ENCODE data around the gene MT3.
"Not testable (repeated sequence)": the region's sequence is repeated elsewhere in the genome, so short reads cannot be mapped to it uniquely, and the experiment has no call there.

The MT3 gene

GRCh38 chr16:56610017-56610608 lies 20.8 kb downstream of the MT3 start:
- no peak for DNase-seq (ENCODE audit: low spot score)

GRCh38 chr16:56610609-56611111 lies 21.3 kb downstream of the MT3 start:
- no peak for DNase-seq (ENCODE audit: low spot score)

- DNase-seq (ENCODE audit: low spot score) = no peak
Observed at GRCh38 chr16:56611281-56611833, 22.0 kb downstream of the MT3 start.

GRCh38 chr16:56613706-56614105 lies 24.4 kb downstream of the MT3 start:
- no peak for DNase-seq (ENCODE audit: low spot score)

GRCh38 chr16:56614549-56614991 lies 25.2 kb downstream of the MT3 start:
- DNase-seq (ENCODE audit: low spot score) = no peak

DNA sequence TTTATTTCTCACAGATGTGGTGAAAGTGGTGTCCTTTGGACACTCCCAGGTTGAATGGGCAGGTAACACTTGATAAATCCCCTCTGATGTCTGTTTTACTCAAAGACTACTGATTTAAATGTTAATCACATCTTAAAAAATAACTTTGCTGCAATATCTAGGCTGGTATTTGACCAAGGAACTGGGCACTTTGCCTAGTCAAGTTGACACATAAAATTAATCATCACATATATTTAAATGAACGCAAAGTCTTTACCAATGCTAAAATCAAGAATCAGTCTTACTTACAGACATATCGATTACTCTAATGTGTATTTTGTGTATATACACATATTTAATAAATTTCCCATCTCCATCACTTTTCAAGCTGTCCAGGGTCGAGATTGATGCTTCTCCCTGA lies 26.0 kb downstream of the MT3 start:
- no peak for DNase-seq (ENCODE audit: low spot score)

- no peak for DNase-seq (ENCODE audit: low spot score)
Observed at GRCh38 chr16:56616608-56617211, 27.4 kb downstream of the MT3 start.

DNA sequence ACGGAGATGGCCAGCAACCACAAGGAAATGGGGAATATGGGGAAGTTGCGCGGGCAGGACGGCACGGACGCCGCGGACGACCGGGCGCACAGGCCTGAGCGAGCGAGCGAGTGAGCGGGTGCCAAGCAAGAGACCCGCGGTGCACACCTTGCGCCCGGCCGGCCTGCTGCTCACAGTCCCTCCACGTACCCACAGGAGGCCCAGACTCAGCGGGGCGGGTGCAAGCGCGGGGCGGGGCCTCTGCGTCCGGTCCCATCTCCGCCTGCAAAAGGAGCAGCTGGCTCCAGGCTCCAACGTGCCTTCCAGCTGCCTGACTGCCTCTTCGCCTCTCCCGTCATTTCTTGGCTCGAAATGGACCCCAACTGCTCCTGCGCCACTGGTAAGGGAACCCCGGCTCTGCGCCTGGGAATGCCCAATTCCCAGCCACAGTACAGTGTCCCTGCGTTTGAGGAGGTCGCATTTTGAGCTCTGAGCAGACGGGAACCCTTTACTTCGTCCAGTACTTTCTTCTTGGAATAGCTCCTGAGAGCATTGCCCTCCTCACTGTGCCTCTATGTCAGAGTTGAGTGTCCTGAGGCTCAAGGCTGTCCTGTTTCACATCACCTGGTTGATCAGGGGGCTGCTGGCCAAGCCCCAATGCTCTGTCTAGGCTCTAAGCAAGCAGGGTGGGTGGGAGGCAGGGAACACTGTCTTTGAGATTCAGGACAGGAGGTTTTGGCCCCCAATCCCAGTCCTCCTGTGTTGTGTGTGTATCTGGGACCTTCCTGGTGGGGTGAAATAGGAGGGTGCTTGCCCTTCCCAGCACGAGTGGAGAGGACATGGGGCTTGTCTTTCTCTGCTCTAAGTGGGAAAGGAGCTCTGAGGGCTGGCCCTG lies 28.1 kb downstream of the MT3 start:
- DNase-seq (ENCODE audit: low spot score) = no peak

GRCh38 chr16:56618138-56618537 lies 28.8 kb downstream of the MT3 start:
- no peak for DNase-seq (ENCODE audit: low spot score)

DNA sequence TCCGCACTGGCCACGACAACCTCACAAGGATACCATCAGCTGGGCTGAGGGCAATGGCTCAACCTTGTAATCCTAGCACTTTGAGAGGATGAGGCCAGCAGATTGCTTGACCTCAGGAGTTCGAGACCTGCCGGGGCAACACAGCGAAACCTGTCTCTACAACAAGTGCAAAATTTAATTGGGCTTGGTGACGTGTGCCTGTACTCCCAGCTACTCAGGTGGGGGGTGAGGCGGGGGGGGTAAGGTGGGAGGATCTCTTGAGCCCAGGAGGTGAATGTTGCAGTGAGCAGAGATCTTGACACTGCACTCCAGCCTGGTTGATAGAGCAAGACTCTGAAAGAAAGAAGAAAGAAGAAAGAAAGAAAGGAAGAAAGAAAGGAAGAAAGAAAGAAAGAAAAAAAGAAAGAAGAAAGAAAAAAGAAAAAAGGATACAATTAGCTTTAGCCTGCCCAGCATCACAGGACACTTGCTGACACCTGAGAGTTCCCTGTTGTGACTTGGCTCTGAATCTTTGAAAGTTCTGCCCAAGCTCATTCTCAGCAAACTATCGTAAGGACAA lies 31.1 kb downstream of the MT3 start:
- DNase-seq (ENCODE audit: low spot score) = no peak

DNA sequence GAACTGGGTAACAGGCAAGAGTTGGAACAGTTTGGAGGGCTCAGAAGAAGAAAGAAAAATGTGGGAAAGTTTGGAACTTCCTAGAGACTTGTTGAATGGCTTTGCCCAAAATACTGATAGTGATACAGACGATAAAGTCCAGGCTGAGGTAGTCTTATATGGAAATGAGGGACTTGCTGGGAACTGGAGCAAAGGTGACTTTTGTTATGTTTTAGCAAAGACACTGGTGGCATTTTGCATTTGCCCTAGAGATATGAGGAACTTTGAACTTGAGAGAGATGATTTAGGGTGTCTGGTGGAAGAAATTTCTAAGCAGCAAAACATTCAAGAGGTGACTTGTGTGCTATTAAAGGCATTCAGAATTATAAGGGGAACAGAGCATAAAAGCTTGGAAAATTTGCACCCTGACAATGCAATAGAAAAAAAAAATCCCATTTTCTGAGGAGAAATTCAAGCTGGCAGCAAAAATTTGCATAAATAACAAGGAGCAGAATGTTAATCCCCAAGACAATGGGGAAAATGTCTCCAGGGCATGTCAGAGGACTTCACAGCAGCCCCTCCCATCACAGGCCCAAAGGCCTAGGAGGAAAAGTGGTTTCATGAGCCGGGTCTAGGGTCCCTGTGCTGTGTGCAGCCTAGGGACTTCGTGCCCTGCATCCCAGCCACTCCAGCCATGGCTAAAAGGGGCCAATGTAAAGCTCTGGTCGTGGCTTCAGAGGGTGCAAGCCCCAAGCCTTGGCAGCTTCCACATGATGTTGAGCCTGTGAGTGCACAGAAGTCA lies 32.5 kb downstream of the MT3 start:
- not testable (repeated sequence) for DNase-seq (ENCODE audit: low spot score)

- DNase-seq (ENCODE audit: low spot score) = not testable (repeated sequence)
Observed at GRCh38 chr16:56623184-56623583, 33.9 kb downstream of the MT3 start.

DNA sequence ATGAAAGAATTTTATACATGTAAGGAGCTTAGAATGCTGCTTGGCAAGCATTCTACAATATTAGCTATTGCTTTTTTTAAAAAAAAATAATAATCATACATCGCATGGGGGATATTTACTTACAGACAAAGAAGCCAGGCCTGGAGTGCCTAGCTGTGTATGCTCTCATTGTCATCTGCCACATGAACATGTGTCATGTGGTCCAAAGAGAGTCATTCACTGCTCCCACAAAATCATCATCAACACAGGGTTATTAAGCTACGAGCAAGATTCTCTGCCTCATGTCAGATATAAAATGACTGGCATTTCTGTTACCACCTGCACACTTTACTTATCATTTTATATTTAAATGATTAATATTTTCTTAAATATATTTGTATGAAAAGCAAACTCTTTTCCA lies 34.3 kb downstream of the MT3 start:
- DNase-seq (ENCODE audit: low spot score) = no peak

DNA sequence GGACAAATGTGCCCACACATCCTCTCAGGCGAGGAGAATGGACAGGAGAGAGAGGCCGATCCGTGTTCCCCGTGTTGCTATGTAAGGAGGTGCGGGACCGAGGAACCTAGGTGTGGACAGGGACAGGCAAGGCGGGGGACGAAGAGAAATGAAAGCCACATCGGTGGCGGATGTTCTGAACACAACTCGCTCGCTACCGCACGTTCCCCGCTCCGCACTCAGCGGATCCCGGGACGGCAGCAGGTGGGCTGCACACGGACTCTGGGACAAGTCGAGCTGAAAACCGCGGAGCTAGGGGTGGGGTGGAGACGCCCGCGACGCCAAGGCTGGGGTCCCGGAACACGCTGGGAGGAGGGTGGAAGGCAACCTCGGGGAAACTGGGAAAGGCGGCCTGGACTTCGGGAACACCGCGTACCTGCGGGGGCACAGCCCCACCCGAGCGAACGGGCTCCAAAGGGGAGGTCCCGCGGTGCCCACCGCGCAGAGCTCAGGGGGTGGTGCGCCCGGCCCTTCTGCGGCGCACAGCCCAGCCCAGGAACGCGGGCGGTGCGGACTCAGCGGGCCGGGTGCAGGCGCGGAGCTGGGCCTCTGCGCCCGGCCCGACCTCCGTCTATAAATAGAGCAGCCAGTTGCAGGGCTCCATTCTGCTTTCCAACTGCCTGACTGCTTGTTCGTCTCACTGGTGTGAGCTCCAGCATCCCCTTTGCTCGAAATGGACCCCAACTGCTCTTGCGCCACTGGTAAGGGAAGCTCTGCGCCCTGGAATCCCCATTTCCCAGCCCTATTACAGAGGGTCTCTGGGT lies 36.0 kb downstream of the MT3 start, which contains the start of gene MT1E:
Gene MT1E (plus strand): TSS at position 642 of the 803 bp plus-strand sequence. CDS start 71 bp downstream, at position 713.
- DNase-seq (ENCODE audit: low spot score) = peak; percentile 59

DNA sequence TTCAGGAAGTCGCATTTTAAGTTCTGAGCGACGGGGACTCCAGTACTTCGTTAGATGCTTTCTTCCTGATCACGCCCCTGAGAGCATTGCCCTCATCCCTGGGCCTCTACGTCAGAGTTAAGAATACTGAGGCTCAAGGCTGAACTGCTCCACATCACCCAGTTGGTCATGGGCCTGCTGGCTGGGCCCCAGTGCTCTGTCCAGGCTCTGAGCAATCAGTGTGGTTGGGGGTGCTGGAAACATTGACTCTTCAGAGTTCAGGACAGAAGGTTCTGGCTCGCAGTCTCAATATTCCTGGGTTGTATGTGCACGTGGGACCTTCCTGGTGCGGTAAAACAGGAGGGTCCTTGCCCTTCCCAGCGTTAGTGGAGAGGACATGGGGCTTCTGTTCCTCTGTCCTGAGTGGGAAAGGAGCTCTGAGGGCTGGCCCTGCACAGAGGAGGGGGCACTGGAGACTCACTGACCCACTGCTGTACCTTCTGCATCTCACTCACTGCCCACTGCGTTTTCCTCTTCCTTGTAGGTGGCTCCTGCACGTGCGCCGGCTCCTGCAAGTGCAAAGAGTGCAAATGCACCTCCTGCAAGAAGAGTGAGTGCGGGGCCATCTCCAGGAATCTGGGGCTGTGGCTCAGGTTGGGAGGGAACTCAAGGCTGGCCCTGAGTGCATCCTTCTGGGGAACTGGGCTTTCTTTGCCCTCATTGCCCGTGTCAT lies 36.8 kb downstream of the MT3 start:
- no peak for DNase-seq (ENCODE audit: low spot score)

DNA sequence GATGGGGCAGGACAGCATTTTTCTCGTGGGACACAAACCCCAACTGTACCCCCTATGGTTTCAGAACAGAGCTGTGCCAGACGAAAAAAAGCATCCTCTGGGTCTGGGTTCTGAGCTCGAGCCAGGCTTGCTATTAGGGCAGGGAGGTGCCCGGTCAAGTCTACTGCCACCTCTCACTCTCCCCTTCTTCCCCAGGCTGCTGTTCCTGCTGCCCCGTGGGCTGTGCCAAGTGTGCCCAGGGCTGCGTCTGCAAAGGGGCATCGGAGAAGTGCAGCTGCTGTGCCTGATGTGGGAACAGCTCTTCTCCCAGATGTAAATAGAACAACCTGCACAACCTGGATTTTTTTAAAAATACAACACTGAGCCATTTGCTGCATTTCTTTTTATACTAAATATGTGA lies 37.4 kb downstream of the MT3 start:
- no peak for DNase-seq (ENCODE audit: low spot score)

DNA sequence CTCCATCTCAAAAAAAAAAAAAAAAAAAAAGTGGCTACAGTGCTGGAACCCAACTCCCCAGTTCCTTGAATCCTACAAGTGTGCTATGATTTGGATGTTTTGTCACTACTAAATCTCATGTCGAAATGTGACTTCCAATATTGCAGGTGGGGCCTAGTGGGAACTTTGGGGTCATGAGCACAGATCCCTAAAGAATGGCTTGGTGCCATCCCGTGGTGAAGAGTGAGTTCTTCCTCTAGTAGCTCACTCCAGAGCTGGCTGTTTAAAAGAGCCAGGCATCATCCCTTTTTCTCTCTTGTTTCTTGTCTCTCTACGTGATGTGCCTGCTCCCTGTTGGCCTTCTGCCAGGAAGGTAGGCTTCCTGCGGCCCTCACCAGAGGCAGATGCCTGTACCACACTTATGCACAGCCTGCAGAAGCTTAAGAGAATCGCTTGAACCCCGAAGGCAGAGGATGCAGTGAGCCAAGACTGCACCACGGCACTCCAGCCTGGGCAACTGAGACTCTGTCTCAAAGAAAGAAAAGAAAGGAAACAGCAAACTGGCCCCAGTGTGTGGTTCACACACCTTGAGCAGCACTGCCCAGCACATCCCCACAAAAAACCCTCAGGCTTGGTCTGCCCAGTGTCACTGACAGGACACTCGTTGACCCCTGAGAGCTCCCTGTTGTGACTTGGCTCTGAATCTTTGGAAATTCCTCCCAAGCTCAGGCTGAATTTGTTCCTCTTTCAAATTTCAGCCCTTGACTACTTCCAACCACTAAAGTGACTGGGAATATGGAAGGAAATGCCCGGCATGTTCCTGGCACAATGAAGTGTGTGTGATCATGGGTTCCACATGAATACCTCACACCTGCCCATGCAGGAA lies 39.4 kb downstream of the MT3 start:
- DNase-seq (ENCODE audit: low spot score) = no peak

DNA sequence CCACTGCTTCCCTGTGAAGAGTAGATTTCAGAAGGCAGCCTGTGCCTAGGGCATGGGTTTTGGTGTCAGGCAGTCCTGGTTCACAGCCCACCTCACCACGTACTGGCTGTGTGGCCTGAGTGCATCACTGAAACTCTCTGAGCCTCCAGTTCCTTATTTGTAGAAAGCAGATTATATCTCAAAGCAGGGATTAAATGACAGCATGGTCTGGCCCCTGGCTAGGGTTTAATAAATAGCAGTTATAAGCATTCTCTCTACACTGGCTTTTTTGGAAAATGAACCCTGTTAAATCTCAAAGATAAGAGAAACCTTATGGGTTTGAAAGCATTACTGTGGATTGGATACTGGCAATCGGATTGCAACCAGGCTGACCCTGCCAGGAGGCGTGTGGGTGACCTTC lies 40.2 kb downstream of the MT3 start:
- no peak for DNase-seq (ENCODE audit: low spot score)

DNA sequence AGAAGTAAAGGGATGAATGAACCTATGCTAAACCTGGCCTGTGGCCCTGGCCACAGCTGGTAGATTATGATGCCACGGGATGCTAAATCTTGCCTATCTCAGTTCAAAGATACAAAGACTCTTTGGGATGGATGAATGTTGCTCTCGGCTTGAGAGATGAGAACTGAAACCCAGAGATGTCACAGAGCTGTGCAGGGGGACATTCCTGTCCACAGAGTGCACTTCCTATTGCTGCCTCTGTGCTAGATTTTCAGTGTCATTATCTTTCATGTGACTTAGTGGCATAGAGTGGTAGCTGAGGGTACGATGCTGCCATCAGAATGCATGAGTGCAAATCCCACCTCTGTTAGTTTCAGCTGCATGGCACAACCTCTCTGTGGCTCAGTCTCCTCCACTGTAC lies 40.8 kb downstream of the MT3 start:
- DNase-seq (ENCODE audit: low spot score) = no peak
